GM19328 (cell line): ENCODE results near the gene ZNF326.
"Not testable (repeated sequence)": the region's sequence is repeated elsewhere in the genome, so short reads cannot be mapped to it uniquely, and the experiment has no call there.

Experiments
- ATAC-seq: cut with Tn5 transposase; IDR thresholded peaks from one replicate; pipeline ENCODE4 v1.9.1; 2021; ENCODE audit warnings: mild to moderate bottlenecking, moderate library complexity; ENCODE audit not compliant: unreplicated experiment

ZNF326 gene

DNA sequence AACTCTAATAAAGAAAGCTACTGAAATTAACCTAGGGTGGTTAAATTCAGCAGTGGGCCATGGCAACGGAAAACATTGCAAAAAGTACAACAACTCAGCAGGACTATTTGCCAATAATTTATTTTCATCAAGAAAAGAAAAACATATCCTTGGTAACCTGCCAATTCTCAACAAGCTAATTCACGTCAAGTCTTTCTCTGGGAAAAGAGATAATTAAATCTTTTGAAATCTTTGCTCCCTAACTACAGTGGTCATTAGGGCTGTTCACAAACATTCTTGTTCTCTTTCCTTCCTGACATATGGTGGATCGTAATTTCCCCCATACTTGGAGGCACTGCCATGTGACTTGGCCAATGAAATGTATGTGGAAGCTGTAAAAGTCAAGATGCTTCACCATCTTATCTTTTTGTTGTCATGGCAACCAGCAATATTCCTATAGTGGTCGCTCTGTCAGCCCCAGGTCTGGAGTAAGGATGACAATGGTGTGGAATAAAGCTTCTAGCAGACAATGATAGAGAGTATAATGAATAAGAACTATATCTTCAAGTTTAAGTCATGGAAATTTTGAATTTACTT, 29.6 kb upstream of the ZNF326 start:
- ATAC-seq = no peak

DNA sequence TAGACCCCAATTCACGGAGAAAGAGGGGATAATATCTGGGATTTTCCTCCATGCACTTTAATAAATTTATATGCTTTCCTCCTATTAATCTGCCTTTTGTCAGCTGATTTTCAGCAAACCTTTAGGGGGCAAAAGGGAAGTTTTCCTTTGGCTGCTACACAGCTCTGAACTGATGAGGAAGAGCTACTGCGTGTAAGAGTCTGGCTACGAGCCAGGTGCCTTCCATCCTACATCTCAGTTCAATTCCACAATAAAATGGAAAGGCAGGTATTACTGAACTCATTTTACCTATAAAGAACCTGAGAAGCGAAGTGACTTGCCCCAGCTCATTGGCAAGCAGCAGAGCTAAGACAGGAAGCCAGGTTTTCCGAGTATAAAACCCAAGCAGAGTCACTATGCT, 28.3 kb upstream of the ZNF326 start:
- ATAC-seq = no peak

DNA sequence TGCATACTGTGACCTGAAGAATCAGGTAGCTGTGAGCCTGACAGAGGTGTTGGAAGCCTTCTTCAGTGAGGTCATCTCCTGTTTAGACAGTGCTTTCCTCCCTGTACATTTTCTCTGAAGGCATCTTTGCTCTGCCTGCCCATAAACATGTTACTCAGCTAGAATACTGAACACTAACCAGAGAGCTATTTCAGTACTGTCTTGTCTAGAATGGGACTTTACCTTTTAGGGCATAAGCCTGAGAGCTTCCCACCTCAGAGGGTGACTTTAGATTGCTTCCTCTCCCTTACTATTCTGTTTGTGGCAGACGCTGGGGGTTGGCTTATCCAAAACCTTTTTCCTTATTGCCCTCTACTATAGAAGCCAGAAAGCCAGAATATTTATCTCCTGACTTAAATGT, 23.3 kb upstream of the ZNF326 start:
- peak; percentile 64 for ATAC-seq

DNA sequence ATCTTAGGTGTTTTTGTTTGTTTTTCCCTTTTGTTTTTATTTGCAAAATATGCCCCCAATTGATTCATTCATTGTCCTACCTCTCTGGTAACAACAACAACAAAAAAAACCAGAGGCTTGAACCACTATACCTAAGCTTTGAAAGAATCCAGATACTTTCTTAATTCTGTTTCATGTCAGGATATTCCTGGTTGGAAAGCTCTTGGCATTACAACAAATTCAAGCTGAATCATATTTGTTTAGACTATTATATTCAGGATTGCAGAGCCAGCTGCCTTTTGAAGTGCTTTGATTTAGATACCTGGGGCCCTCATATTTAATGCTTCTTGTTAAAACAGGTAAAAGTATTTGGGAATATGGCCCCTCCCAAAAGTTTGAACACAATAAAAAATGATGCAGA, 22.9 kb upstream of the ZNF326 start:
- no peak for ATAC-seq

DNA sequence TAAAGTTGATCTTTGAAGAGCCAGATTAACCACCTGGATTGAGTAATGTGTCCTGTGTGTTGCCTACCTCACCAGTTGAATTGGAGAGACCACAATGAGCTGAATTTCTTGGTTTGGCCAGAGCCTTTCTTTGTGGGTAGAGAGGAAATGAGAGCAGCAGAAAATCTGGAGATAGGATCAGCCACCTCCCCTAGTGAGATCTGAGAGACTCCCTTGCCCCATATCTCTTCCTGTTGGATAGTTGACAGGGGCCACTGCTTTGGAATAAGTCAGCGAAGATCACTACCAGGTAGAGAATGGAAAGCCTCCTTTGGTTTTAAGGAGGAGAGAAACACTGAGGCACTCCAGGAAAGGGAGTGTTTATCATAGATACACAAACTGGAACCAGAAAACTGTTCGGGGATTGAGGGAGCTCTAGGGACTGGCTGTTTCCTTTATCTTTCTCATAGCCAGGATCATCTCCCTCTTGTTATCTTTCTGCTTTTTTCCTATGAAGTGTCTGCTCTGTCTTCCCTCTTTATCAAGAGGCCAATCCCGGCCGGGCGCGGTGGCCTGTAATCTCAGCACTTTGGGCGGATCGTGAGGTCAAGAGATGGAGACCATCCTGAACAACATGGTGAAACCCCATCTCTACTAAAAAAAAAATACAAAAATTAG, 21.3 kb upstream of the ZNF326 start:
- ATAC-seq = no peak

DNA sequence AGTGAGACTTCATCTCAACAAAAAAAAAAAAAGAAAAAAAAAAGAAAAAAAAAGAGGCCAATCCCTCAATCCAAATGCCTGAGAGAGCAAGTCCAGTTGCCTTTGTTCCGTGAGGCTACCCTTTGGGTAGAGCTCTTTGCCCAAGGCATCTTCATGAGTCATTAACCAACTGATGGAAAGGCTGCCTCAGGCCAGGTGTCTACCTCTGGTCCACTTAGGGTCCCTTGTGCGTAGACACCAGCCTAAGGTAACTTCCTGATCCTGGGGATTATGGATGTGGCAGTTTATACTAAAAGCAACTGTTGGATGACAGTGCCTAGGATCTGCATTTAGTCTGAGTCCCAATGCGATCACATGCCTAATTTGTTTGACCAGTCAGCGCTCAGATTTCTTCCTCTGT, 20.7 kb upstream of the ZNF326 start:
- ATAC-seq = no peak

DNA sequence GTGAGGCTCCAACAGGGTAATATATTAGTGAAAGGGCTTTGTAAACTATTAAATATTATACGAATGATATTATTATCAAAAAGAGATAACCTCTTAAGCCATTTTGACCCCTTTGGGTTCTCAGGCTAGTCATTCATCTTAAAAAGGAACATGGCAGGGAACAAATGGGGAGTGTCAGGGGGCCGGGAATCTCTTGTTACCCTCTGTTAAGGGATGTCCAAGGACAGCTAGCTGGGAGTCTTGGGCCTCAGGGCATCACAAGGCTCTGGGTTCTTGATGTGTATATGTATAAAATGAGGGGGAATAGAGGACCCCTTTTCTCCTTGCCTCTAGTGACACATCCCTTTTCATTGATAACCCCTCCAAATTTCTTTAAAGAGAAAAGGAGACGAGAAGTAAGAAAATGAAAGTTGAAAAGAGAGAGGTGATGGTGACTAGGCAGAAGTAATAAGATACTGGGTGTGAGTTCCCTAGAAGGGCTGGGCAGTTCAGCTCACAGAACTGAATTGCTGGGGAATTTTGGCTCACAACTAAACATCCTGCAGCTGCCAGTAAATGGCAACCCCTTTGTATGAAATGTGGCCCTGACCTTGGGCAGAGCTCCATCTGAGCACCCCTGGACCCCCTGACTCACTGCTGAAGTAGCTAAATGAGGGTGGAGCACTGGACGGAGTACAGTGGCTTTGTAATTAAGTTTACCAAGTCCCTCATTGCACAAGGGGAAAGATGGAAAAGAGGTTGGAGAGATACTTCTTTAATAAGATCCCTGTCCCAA, 20.0 kb upstream of the ZNF326 start:
- no peak for ATAC-seq

DNA sequence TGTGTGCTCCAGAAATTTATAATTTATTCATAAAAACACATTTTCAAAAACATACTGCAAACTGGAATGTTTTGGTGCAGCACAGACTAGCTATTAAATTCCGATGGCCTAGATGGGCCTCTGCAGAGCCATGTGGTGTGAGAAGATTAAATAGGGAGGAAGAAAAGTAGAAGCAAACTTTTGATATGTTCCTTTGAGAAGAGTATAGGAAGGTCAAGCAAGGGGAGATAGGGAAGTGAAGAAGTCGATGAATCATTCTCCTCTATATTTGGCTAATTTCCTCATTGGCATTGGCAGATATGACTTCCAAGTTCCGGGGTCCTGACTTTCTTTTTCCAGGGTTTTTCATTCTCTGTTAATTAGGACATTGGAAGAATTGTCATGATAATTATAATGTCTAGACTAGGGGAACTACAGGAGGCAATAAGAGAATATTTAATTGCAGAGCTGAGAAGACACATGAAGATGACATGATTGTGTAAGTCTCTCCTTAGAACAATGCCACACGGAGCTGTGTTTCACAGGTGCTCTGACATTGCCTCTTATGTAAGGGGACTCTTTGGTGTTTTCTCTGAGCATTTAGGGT, 19.3 kb upstream of the ZNF326 start:
- no peak for ATAC-seq

DNA sequence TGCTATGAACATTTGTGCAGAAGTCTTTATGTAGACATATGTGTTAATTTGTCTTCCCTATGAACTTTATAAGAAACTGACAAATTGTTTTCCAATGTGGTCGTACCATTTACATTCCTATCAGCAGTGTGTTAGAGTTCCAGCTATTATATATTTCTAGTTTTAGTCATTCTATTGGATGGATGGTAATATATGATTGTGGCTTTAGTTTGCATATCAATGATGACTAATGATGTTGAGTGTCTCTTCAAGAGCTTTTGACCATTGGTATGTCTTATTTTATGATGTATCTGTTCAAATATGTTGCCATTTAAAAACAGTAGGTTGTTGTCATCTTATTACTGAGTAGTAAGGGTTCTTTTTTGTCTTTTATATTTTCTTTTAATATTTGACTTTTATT, 16.2 kb upstream of the ZNF326 start:
- ATAC-seq = no peak

DNA sequence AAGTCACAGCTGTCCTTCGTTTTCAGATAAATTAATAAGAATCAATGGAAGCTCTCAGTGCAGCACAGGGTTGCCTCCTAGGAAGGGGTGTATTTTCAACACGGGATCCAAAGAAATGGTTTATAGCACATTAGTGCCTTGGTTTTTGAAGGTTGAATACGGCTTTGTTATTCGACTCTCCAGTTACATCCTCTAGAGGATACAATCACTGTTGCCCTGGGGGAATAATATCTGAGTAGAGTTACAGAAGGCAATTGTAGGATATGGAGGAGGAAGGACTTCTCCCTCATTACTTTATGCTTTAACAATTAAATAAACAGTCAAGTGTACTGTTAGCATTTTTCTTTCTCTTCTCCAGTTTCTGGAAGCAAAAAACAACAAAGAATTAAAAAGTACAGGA, 14.3 kb upstream of the ZNF326 start:
- no peak for ATAC-seq

DNA sequence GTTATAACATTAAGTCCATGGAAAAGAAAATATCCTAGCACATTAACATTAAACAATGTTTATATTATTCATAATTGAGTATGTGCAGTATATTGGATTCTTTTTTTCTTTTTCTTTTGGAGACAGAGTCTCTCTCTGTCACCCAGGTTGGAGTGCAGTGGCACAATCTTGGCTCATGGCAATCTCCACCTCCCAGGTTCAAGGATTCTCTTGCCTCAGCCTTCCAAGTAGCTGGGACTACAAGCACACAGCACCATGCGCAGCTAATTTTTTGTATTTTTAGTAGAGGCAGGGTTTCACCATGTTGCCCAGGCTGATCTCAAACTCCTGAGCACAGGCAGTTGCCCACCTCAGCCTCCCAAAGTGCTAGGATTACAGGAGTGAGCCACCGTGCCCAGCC, 12.1 kb upstream of the ZNF326 start:
- ATAC-seq = not testable (repeated sequence)

DNA sequence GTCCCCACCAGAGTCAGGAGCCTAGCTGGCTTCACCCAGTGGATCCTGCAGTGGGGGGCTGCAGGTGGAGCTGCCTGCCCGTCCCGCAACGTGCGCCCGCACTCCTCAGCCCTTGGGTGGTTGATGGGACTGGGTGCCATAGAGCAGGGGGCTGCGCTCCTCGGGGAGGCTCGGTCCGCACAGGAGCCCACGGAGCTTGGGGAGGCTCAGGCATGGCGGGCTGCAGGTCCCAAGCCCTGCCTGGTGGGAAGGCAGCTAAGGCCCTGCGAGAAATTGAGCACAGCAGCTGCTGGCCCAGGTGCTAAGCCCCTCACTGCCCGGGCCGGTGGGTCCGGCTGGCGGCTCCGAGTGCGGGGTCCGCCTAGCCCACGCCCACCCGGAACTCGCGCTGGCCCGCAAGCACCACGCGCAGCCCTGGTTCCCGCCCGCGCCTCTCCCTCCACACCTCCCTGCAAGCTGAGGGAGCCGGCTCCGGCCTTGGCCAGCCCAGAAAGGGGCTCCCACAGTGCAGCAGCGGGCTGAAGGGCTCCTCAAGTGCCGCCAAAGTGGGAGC, 10.3 kb upstream of the ZNF326 start:
- ATAC-seq = not testable (repeated sequence)

DNA sequence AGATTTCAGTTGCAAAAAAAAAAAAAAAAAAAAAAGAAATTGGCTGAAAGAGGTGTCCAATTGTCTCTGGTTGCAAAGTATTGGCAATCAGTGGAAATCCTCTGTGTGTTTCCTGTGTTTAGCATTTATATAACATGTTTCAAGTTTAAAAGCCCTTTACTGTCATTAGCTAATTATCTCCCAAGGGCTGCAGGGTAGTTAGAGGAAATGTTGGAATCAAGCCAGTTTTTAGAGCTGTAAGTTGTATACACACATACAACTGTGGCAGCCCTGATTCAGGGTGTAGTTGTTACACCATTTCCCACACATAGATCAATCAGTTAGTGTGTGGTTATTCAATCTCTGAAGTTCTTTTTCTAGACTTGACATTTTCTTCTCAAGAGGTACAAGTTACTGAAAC, 8.9 kb upstream of the ZNF326 start:
- no peak for ATAC-seq

DNA sequence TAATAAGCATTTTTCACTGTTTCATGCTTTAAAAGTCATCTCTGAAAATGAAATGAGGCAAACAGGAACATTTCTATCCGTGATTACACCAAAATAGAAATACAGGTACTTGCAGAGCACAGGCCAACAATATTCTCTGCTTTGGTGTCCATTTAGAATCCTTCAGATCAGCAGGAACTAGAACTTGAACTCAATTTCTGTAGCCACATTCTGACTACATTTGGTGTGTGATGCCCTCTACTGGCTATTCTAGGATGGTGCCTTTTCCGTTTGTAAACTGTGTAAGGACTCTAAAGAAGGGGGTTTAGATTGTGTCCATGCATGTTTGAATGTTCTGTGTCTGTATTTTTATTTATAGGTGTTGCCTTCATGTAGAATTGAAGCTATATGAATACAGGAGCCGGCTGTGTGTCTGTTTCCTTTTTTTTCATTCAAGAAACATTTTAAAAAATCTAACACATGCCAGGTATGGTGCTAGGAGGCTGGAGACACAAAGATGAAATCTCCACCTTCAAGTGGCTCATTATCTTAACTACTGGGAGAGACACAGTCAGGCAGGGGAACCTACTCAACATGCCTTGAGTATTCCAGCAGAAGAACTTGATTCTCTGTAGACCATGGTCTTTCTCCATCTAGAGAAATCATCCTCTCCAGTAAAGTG, 7.6 kb upstream of the ZNF326 start:
- ATAC-seq = peak; percentile 63

DNA sequence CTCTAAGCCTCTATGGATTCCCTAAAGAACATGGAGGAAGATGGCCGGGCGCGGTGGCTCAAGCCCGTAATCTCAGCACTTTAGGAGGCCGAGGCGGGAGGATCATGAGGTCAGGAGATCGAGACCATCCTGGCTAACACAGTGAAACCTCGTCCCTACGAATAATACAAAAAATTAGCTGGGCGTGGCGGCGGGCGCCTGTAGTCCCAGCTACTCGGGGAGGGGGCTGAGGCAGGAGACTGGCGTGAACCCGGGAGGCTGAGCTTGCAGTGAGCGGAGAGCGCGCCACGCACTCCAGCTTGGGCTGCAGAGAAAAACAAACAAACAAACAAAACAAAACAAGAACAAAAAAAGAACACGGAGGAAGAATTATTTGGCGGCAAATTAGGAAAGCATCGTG, 5.8 kb upstream of the ZNF326 start:
- ATAC-seq = no peak

DNA sequence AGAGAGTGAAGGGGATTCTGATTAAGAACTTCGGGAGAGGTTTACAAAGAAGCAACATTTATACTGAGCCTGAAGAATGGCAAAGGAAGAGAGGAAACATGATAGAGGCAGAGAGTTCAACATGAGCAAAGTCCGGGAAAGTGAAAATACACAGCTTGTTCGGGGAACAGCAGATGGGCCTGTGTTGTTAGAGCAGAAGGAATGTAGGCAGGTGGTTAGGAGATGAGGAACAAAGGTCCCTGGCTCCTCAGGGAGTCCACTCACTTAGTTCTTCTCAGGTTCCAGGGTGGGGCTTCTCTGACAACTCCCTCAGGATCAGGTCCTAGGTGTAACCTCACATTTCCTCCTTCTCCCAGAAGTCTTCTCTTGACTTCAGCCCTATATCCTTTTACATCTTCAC, 5.1 kb upstream of the ZNF326 start:
- ATAC-seq = no peak

DNA sequence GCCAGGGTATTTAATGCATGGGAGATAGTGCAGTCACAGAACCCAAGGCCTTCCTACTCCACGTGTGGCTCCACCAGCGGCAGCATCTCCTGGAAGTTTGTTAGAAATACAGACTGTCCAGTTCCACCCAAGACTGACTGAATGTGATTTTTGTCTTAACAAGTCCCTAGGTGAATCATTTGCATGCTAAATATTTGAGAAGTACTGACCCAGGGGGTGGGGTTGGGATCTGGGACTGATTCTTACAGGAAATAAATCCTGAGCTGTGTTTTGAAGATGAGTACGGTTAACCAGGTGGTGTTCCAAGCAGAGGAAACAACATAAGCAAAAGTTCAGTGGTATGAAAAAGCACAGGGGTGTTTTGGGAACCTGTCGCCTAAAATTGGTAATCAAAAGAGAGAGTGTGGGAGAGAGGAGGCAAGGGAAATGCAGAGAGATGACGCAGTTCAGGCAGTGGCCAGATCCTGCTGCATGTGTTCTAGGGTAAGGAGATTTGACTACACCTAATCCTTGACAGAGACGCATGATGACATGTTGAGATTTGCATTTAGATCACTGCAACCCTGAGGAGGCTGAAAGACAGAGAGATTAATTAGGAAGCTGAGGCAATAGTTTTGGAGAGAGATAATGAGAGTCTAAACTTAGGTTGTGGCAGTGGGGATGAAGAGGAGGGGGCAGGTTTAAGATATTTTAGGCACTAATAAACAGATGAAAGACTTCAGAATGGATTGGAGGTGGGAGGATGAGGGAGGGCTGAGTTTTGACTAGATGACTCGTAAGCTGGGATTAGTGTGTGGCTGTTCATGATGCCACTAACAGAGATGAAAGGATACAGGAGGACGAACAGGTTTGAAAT, 3.7 kb upstream of the ZNF326 start:
- no peak for ATAC-seq

DNA sequence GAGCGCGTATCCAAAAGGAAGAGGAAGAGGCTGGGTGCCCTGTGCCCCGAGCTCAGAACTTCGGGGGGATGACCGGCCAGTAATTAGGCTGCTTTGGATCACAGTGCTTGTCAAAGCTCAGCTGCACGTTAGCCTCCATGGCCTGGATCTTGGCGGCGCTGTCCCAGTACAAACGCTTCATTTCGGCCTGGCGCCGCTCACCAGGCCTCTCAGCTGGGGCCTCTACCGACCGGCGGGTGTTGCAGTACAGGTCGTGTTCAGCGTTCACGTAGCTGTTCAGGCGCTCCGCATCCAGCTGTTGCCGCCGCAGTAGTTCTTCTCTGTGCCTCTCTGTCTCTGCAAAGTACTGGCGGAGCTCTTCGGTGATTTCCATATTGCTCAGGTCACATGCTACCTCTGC, 1.4 kb upstream of the ZNF326 start:
- no peak for ATAC-seq

DNA sequence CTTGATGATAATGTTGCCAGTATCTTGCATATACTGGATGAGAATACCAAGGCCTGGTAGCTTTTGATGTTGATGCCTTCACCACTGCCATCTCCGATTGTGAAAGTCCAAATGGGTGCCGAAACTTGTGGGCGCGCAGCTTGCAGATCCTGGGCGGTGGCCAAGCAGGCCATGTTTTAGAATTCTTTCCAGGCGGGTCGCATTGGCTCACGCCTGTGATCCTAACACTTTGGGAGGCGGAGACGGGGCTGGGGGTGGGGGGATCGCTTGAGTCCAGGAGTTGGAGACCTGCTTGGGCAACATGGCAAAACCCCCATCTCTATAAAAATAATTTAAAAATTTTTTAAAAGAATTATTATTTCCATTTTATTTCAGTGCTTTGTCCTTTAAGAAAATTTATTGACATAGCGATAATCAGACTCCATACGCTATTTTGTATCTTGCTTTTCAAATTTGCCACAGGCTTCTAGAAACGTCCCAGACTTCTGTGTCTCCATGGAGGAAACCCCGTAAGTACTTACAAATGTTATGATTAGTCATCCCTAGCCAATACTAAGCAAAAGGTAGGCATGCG, 592 bp upstream of the ZNF326 start:
- ATAC-seq = no peak
